ENCODE measurements around the gene LIPI.
"Not testable (repeated sequence)": the region's sequence is repeated elsewhere in the genome, so short reads cannot be mapped to it uniquely, and the experiment has no call there.

LIPI gene

DNA sequence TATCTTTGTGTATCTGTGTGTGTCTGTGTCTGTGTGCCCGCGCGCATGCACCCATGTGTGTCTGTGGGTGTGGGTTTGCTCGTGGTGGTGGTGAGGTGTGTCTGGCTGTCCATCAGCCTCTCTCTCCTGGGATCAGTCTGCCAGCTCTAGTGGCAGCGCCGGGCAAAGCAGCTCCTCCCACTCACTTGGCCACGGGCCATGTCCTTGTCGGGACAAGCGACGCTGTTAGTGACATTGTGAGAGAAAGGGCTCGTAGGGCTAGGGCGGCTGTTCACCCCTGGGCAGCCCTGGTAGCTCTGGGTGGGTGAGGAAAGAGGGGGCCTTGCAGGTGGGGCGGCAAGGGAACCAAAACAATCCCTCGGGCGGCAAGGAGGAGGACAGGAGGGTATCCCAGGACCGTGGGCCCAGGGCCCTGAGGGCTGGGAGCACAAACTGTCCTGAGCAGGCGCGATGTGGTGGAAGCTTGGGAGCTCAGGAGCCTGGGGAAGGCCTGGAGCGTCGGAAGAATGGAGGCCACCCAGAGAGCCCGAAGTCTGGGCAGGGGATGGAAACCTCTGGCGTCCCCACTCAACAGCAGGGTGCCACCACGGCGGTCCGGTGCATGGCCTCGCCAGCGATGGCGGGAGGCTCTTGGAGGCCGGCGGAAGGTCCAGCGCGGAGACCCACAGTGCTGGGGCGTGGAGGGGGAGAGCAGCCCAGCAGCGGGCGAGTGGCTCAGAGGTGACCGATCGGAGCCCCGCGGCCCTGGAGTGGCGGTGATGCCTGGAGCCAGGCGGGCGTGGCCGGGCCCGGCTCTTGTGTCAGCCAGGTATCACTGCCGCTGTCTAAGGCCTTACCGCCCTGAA lies 140.5 kb downstream of the LIPI start:
- Histone ChIP-seq H3K9me3 (ENCODE audit: insufficient read depth, low read length) (no peaks in the 10 kb centered on the region), H3K27me3 (ENCODE audit: insufficient read depth, insufficient read length) (no peaks in the 10 kb centered on the region), H3K4me1 (ENCODE audit: insufficient read depth, insufficient read length) (peaks cover 3% of the 10 kb centered on the region), H3K9ac (ENCODE audit: insufficient read length, low read depth) (no peak overlapping the region), H3K36me3 (ENCODE audit: insufficient read depth, insufficient read length, low read length) (peaks cover 35% of the 10 kb centered on the region), H3K4me3 (ENCODE audit: insufficient read length, low read depth) (no peak overlapping the region)
- TF ChIP-seq ZNF274 (IDR thresholded peaks at IDR 0.05; ENCODE audit: low read depth, low read length) (no peak), YY1 (IDR thresholded peaks at IDR 0.05; ENCODE audit: insufficient read depth, insufficient read length) (no peak), SUZ12 (IDR thresholded peaks at IDR 0.05; ENCODE audit: extremely low read depth, insufficient read depth, insufficient read length) (no peak)
- no peak for DNase-seq (ENCODE audit: low read depth, low spot score)

DNA sequence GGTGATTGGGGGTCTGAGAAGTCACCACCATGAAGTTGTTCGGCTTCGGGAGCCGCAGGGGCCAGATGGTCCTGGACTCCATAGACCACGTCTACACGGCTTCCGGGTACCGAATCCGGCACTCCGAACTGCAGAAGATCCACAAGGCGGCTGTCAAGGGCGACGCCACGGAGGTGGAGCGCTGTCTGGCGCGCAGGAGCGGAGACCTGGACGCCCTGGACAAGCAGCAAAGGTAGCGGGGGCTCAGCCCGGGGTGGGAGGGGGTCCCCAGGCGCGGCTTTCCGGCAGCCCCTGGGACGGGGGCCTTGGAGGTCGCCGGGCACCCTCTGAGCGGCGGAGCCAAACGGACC lies 146.5 kb downstream of the LIPI start:
- Histone ChIP-seq H3K9me3 (ENCODE audit: insufficient read depth, low read length) (peaks cover 2% of the 10 kb centered on the region; the same call in 1 of the 2 replicates), H3K9ac (ENCODE audit: insufficient read length, low read depth) (no peak overlapping the region), H3K27me3 (ENCODE audit: insufficient read depth, insufficient read length) (no peaks in the 10 kb centered on the region), H3K4me1 (ENCODE audit: insufficient read depth, insufficient read length) (no peaks in the 10 kb centered on the region), H3K36me3 (ENCODE audit: insufficient read depth, insufficient read length, low read length) (peaks cover 9% of the 10 kb centered on the region), H3K4me3 (ENCODE audit: insufficient read length, low read depth) (no peak overlapping the region)
- no peak for TF ChIP-seq YY1 (IDR thresholded peaks at IDR 0.05; ENCODE audit: insufficient read depth, insufficient read length)
- TF ChIP-seq ZNF274 (IDR thresholded peaks at IDR 0.05; ENCODE audit: low read depth, low read length), result no peak
- TF ChIP-seq SUZ12 (IDR thresholded peaks at IDR 0.05; ENCODE audit: extremely low read depth, insufficient read depth, insufficient read length), result no peak
- no peak for DNase-seq (ENCODE audit: low read depth, low spot score)

DNA sequence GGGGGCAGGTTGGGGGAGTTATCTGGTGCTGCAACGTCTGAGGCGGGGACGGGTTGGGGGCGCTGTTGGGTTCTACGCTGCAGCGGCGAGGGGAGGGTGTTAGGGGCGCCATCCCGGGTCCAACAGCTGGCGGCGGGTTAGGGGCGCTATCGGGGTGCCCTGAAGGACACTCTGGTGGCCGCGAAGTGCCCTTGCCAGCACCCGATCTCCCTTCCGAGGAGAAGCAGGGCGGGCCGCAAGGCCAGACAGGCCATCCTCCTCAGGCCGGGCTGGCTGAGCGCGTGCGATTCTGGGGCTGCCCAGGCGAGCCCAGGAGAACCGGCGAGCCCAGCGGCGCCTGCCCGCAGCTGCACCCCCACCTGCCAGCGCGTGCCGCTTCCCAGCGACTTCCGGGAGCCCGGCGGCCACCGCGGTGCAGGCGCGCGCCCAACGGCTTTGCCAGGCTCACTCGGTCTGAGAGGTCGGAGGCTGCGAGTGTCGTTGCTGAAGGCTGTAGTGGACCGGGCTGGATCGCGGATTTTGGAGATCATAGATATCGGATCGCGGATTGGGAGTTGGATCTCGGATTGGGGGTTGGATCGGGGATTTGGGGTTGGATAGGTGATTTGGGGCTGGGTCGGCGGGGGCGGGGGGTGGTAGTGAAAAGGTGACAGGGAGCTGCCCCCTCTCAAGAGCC lies 147.0 kb downstream of the LIPI start:
- H3K4me1 ChIP-seq (ENCODE audit: insufficient read depth, insufficient read length); DNase-seq (ENCODE audit: low read depth, low spot score); H3K9me3 ChIP-seq (ENCODE audit: insufficient read depth, low read length); H3K4me3 ChIP-seq (ENCODE audit: insufficient read length, low read depth); H3K27me3 ChIP-seq (ENCODE audit: insufficient read depth, insufficient read length); H3K9ac ChIP-seq (ENCODE audit: insufficient read length, low read depth): not testable (repeated sequence)
- H3K36me3 ChIP-seq (ENCODE audit: insufficient read depth, insufficient read length, low read length), result peaks cover 13% of the 10 kb centered on the region

DNA sequence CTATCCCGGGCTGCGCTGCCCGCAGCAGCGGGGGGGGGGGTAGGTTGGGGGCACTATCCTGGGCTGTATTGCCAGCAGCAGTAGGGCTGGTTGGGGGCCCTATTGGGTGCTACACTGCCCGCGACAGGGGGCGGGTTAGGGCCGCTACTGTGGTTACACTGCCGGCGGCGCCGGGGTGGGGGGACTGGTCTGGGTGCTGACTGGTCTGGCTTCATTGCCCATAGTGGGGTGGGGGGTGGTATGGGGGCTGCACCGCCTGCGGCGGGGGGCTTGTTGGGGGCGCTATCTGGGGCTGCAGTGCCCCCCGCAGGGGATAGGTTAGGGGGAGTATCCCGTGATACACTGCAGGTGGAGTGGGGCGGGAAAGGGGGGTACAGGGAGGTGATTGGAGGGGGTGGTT lies 148.1 kb downstream of the LIPI start:
- not testable (repeated sequence) for DNase-seq (ENCODE audit: low read depth, low spot score)

DNA sequence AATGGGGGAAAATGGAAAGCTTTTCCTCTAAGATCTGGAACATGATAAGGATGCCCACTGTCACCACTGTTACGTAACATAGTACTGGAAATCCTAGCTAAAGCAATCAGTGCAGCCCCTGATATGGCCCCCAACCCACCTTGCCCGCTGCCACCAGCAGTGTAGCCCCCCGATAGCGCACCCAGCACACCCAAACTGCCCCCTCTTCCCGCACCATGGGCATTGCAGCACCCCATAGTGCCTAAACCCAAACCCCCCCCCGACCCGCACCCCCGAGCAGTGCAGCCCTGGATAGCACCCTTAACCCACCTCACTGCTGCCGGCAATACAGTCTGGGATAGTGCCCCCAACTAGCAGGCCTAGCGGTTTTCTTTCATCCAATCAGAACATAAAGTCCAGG lies 148.9 kb downstream of the LIPI start:
- H3K36me3 ChIP-seq (ENCODE audit: insufficient read depth, insufficient read length, low read length), result peaks cover 17% of the 10 kb centered on the region
- H3K4me1 ChIP-seq (ENCODE audit: insufficient read depth, insufficient read length); H3K4me3 ChIP-seq (ENCODE audit: insufficient read length, low read depth); DNase-seq (ENCODE audit: low read depth, low spot score); H3K9ac ChIP-seq (ENCODE audit: insufficient read length, low read depth); H3K27me3 ChIP-seq (ENCODE audit: insufficient read depth, insufficient read length): not testable (repeated sequence)
- H3K9me3 ChIP-seq (ENCODE audit: insufficient read depth, low read length), result peaks cover 26% of the 10 kb centered on the region; the same call in 1 of the 2 replicates

More for the DNA sequence above, 148.1 kb downstream of the LIPI start:
- not testable (repeated sequence) for H3K27me3 ChIP-seq (ENCODE audit: insufficient read depth, insufficient read length); H3K4me1 ChIP-seq (ENCODE audit: insufficient read depth, insufficient read length); H3K9ac ChIP-seq (ENCODE audit: insufficient read length, low read depth); H3K4me3 ChIP-seq (ENCODE audit: insufficient read length, low read depth)
- H3K36me3 ChIP-seq (ENCODE audit: insufficient read depth, insufficient read length, low read length), result peaks cover 13% of the 10 kb centered on the region
- H3K9me3 ChIP-seq (ENCODE audit: insufficient read depth, low read length), result peaks cover 18% of the 10 kb centered on the region; the same call in 1 of the 2 replicates

DNA sequence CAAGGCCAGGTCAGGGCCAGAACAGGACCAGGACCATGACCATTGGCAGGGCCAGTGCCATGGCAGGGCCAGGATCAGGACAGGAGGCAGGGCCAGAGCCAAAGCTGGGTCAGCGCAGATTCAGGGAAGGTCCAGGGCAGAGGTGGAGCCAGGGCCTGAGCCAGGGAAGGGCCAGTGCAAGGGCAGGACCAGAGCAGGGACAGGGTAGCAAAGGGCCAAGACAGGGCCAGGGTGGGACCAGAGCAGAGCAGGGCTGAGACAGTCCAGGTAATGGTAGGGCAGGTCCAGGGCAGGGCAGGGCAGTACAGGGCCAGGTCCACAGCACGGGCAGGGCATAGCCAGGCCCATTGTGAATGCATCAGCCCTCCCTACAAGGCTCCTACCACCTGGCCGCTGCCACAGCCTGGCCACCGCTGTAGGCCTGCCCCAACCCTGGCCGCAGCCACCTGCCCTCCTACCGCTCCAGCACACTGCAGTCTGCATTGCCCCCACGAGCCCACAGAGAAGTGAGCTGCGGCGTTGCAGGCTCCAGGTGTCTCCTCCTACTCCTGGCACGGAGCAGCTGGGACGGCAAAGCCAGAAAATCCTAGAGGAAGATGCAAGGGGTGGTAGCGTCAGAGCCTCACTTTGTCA lies 151.6 kb downstream of the LIPI start:
- H3K36me3 ChIP-seq (ENCODE audit: insufficient read depth, insufficient read length, low read length), result peaks cover 17% of the 10 kb centered on the region
- DNase-seq (ENCODE audit: low read depth, low spot score); H3K4me1 ChIP-seq (ENCODE audit: insufficient read depth, insufficient read length); H3K27me3 ChIP-seq (ENCODE audit: insufficient read depth, insufficient read length); H3K9ac ChIP-seq (ENCODE audit: insufficient read length, low read depth); H3K4me3 ChIP-seq (ENCODE audit: insufficient read length, low read depth): not testable (repeated sequence)
- H3K9me3 ChIP-seq (ENCODE audit: insufficient read depth, low read length), result peaks cover 49% of the 10 kb centered on the region; the same call in 1 of the 2 replicates
